PC-3 (cell line): ENCODE data around the gene APOBEC3A. TPM values are rescaled to one million over a fixed set of nuclear protein-coding genes. Genes with fewer than 3 reads are reported as not detected.
"Not testable (repeated sequence)": the region's sequence is repeated elsewhere in the genome, so short reads cannot be mapped to it uniquely, and the experiment has no call there.

Source experiments
- ATAC-seq: fragments of 200-7000 bp; cut with Tn5 transposase; 2 replicates; pipeline ENCODE4 v1.9.1; 2020; ENCODE audit warnings: mild to moderate bottlenecking, moderate library complexity
- BruUV-seq: library from RNA; stranded (reverse); fragments of 400-500 nt; replicated peaks from 2 replicates; lab custom pipeline; 2021; lab: Mats Ljungman, UMichigan
- CTCF ChIA-PET: fragments of 300-600 bp; sonication (Branson Sonifier 250); formaldehyde crosslinking; loops from one replicate; lab custom pipeline; 2022; ENCODE audit warnings: antibody characterized with exemption; lab: Charles Lee
- POLR2A ChIA-PET: fragments of 300-600 bp; sonication (Branson Sonifier 250); formaldehyde crosslinking; loops from one replicate; lab custom pipeline; 2022; ENCODE audit warnings: antibody characterized with exemption; ENCODE audit not compliant: unreplicated experiment; lab: Charles Lee
- DNase-seq: peaks from one replicate; pipeline ENCODE4 v3.0.0-alpha.2; 2015
- H2AFZ ChIP-seq: fragments of 300-600 bp; sonication (generic); 2 replicates; pipeline ENCODE4 v1.6.0; 2016; ENCODE audit warnings: antibody characterized with exemption, low read length
- H3F3A ChIP-seq: fragments of 300-600 bp; sonication (generic); one replicate; pipeline ENCODE4 v1.6.0; 2017; ENCODE audit warnings: antibody characterized with exemption, low read length, control low read depth, mild to moderate bottlenecking; ENCODE audit not compliant: unreplicated experiment
- H3K27ac ChIP-seq: fragments of 300-600 bp; sonication (generic); 2 replicates; pipeline ENCODE4 v1.5.1; 2016; ENCODE audit warnings: mild to moderate bottlenecking, low read length
- H3K27me3 ChIP-seq: fragments of 300-600 bp; sonication (generic); 2 replicates; pipeline ENCODE4 v1.6.1; 2016; ENCODE audit warnings: low read length, mixed read lengths
- H3K36me3 ChIP-seq: fragments of 300-600 bp; sonication (generic); 2 replicates; pipeline ENCODE4 v1.6.1; 2016; ENCODE audit warnings: low read depth, mixed run types, low read length, mixed read lengths
- H3K4me1 ChIP-seq: fragments of 300-600 bp; sonication (generic); 2 replicates; pipeline ENCODE4 v1.5.1; 2016; ENCODE audit warnings: low read length; ENCODE audit not compliant: insufficient read depth
- H3K4me2 ChIP-seq: fragments of 300-600 bp; sonication (generic); 2 replicates; pipeline ENCODE4 v1.6.0; 2016; ENCODE audit warnings: low read length
- H3K4me3 ChIP-seq: fragments of 300-600 bp; sonication (generic); 2 replicates; pipeline ENCODE4 v1.5.1; 2016; ENCODE audit warnings: mild to moderate bottlenecking, low read length, mixed read lengths
- H3K79me2 ChIP-seq: fragments of 300-600 bp; sonication (generic); 2 replicates; pipeline ENCODE4 v1.6.1; 2017; ENCODE audit warnings: low read length, mixed read lengths
- H3K9ac ChIP-seq: fragments of 300-600 bp; sonication (generic); 2 replicates; pipeline ENCODE4 v1.6.0; 2016; ENCODE audit warnings: mild to moderate bottlenecking, low read length
- H3K9me2 ChIP-seq: fragments of 300-600 bp; sonication (generic); replicated peaks from 2 replicates; pipeline ENCODE4 v1.6.1; 2016; ENCODE audit warnings: mixed run types, low read length, mixed read lengths
- H3K9me3 ChIP-seq: fragments of 300-600 bp; sonication (generic); 2 replicates; pipeline ENCODE4 v1.6.1; 2016; ENCODE audit warnings: low read length, mixed read lengths
- H4K20me1 ChIP-seq: fragments of 300-600 bp; sonication (generic); 2 replicates; pipeline ENCODE4 v1.6.1; 2016; ENCODE audit warnings: low read length, mixed read lengths
- CTCF ChIP-seq: fragments of 300-600 bp; sonication (generic); conservative IDR thresholded peaks from 2 replicates; pipeline ENCODE4 v1.5.1; 2017; ENCODE audit warnings: antibody characterized with exemption, low read depth, mild to moderate bottlenecking, low read length
- EZH2 ChIP-seq: fragments of 300-600 bp; sonication (generic); IDR thresholded peaks from one replicate; pipeline ENCODE4 v1.6.1; 2017; ENCODE audit warnings: antibody characterized with exemption, mild to moderate bottlenecking, low read length; ENCODE audit not compliant: unreplicated experiment
- EZH2phosphoT487 ChIP-seq: fragments of 300-600 bp; sonication (generic); IDR thresholded peaks from 2 replicates; pipeline ENCODE4 v1.6.1; 2018; ENCODE audit warnings: mild to moderate bottlenecking, antibody characterized with exemption, low read length, borderline replicate concordance
- intact Hi-C: fragments of 100-400 bp; cut with micrococcal nuclease; formaldehyde crosslinking; loops from 2 replicates; pipeline ENCODE4 v1.9.0; 2023
- total RNA-seq: library from RNA; depleted of rRNA; stranded (reverse); fragments of >200 nt; gene quantifications from 2 replicates; pipeline ENCODE4 v1.2.3, GENCODE V29; 2014; rRNA removed

The APOBEC3A gene
- total RNA-seq, 1 experiment from 2014 or later, result not detected

- no peak for DNase-seq
- Histone ChIP-seq H3K9ac (no peak overlapping the region), H3K27ac (no peak overlapping the region), H4K20me1 (no peaks in the 10 kb centered on the region), H3K9me2 (no peaks in the 10 kb centered on the region), H3F3A (no peaks in the 10 kb centered on the region), H3K79me2 (no peaks in the 10 kb centered on the region), H3K9me3 (no peaks in the 10 kb centered on the region), H3K36me3 (no peaks in the 10 kb centered on the region), H3K4me3 (no peak overlapping the region), H2AFZ (no peak overlapping the region), H3K27me3 (no peaks in the 10 kb centered on the region), H3K4me2 (no peak overlapping the region), H3K4me1 (peaks cover 5% of the 10 kb centered on the region)
- ChIA-PET CTCF (interaction anchor here (0.6 kb wide), 1 partner anchor 127 kb away, joined by 4 read pairs; no protein-coding TSS in a partner anchor), POLR2A (interaction anchor here (0.6 kb wide), 1 partner anchor 26 kb away, joined by 3 read pairs; no protein-coding TSS in a partner anchor)
- TF ChIP-seq EZH2phosphoT487 (no peak), CTCF (no peak), EZH2 (no peak)
- intact Hi-C loops, result loop anchor here (1.0 kb wide), 1 partner anchor 115 kb away; no protein-coding TSS in a partner anchor
- ATAC-seq, result no peak
- BruUV-seq, result no TSS peak
Observed at GRCh38 chr22:39007177-39007576, 49.8 kb downstream of the APOBEC3A start.

- ATAC-seq, H3K79me2 ChIP-seq, H3K9me3 ChIP-seq, H2AFZ ChIP-seq, POLR2A ChIA-PET, H4K20me1 ChIP-seq, intact Hi-C loops, H3K9ac ChIP-seq, H3K36me3 ChIP-seq, H3K27me3 ChIP-seq, H3K4me2 ChIP-seq, CTCF ChIA-PET, H3K4me3 ChIP-seq, H3K27ac ChIP-seq, BruUV-seq, DNase-seq, H3F3A ChIP-seq, H3K9me2 ChIP-seq, H3K4me1 ChIP-seq: not testable (repeated sequence)
Observed at GRCh38 chr22:39008271-39008850, 51.0 kb downstream of the APOBEC3A start.

GRCh38 chr22:39010946-39011345, 53.5 kb downstream of the APOBEC3A start:
- H3K4me1 ChIP-seq, result peaks cover 7% of the 10 kb centered on the region; the same call in 1 of the 2 replicates
- H3K9me3 ChIP-seq, result no peaks in the 10 kb centered on the region
- ATAC-seq (no peak), DNase-seq (no peak)
- no peaks in the 10 kb centered on the region for H3K27me3 ChIP-seq
- no peak overlapping the region for H3K9ac ChIP-seq
- H4K20me1 ChIP-seq, result no peaks in the 10 kb centered on the region
- intact Hi-C loops, result no loop called here
- no peaks in the 10 kb centered on the region for H3F3A ChIP-seq
- CTCF ChIA-PET, result no interaction called here
- H3K27ac ChIP-seq, result no peak overlapping the region
- H3K79me2 ChIP-seq, result peaks cover 19% of the 10 kb centered on the region
- TF ChIP-seq CTCF (no peak), EZH2phosphoT487 (no peak), EZH2 (no peak)
- no peak overlapping the region for H2AFZ ChIP-seq
- BruUV-seq, result no TSS peak
- H3K36me3 ChIP-seq, result no peaks in the 10 kb centered on the region
- H3K4me2 ChIP-seq, result no peak overlapping the region
- H3K9me2 ChIP-seq, result no peaks in the 10 kb centered on the region
- H3K4me3 ChIP-seq, result no peak overlapping the region
- POLR2A ChIA-PET, result no interaction called here

Other genes with a start within 250 kb of the APOBEC3A start
- gene SUN2, start 201.6 kb upstream of the APOBEC3A start, total RNA-seq, result 54.0 and 55.5 TPM in 2 replicates
- gene DNAL4, start 163.5 kb upstream of the APOBEC3A start, total RNA-seq, result 22.5 and 24.5 TPM in 2 replicates
- 2.8 and 3.5 TPM in 2 replicates for gene NPTXR, start 113.6 kb upstream of the APOBEC3A start, total RNA-seq
- 37.5 and 50.1 TPM in 2 replicates for gene CBX6, start 85.4 kb upstream of the APOBEC3A start, total RNA-seq
- gene APOBEC3B, start 24.7 kb downstream of the APOBEC3A start, total RNA-seq, result 11.3 TPM in 2 replicates
- 35.5 and 37.8 TPM in 2 replicates for gene APOBEC3C, start 56.6 kb downstream of the APOBEC3A start, total RNA-seq
- 0.33 TPM in 1 of 2 replicates, not detected in the other for gene APOBEC3D, start 63.5 kb downstream of the APOBEC3A start, total RNA-seq
- not detected in 2 replicates for gene APOBEC3F, start 83.3 kb downstream of the APOBEC3A start, total RNA-seq
- gene APOBEC3G, start 119.7 kb downstream of the APOBEC3A start, total RNA-seq, result 1.3 and 4.4 TPM in 2 replicates
- 0.87 TPM in 1 of 2 replicates, not detected in the other for gene APOBEC3H, start 139.6 kb downstream of the APOBEC3A start, total RNA-seq
- gene CBX7, start 195.1 kb downstream of the APOBEC3A start, total RNA-seq, result 8.0 and 8.6 TPM in 2 replicates